Cortex of kidney (tissue), 1 donor: ENCODE data around the gene FPGS.
"Not testable (repeated sequence)": the region's sequence is repeated elsewhere in the genome, so short reads cannot be mapped to it uniquely, and the experiment has no call there.

Experiments used
- DNase-seq: peaks from one replicate; lab custom pipeline; 2025; lab: John Stamatoyannopoulos, UW

FPGS gene

GRCh38 chr9:127771570-127772189, 31.0 kb upstream of the FPGS start:
- no peak for DNase-seq

GRCh38 chr9:127772603-127773002, 30.1 kb upstream of the FPGS start:
- DNase-seq, result no peak

GRCh38 chr9:127773272-127773671, 29.4 kb upstream of the FPGS start:
- DNase-seq, result no peak

- no peak for DNase-seq
Measured at GRCh38 chr9:127773981-127774380, 28.7 kb upstream of the FPGS start.

- no peak for DNase-seq
Measured at GRCh38 chr9:127776195-127776923, 26.3 kb upstream of the FPGS start.

- DNase-seq, result no peak
Measured at GRCh38 chr9:127776924-127777289, 25.8 kb upstream of the FPGS start.

DNA sequence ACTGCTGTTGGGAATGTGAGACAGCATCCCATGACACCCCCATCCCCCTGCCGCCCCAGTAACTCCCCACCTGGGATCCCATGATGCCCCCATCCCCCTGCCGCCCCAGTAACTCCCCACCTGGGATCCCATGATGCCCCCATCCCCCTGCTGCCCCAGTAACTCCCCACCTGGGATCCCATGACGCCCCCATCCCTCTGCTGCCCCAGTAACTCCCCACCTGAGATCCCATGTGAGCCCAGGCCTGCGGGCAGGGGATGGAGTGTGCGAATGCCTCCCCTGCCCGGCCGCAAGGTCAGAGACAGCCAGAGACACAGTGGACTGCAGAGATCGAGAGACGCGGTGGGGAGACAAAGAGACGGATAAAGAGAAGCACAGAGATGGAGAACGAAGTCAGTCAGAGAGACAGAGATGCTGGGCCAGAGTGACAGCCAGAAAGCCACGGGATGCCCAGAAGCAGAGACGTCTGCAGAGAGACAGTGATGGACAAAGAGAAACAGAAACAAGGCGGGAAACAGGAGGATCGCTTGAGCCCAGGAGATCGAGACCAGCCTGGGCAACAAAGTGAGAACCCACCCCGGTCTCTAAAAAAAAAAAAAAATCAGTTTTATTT, 25.2 kb upstream of the FPGS start:
- DNase-seq, result no peak

DNA sequence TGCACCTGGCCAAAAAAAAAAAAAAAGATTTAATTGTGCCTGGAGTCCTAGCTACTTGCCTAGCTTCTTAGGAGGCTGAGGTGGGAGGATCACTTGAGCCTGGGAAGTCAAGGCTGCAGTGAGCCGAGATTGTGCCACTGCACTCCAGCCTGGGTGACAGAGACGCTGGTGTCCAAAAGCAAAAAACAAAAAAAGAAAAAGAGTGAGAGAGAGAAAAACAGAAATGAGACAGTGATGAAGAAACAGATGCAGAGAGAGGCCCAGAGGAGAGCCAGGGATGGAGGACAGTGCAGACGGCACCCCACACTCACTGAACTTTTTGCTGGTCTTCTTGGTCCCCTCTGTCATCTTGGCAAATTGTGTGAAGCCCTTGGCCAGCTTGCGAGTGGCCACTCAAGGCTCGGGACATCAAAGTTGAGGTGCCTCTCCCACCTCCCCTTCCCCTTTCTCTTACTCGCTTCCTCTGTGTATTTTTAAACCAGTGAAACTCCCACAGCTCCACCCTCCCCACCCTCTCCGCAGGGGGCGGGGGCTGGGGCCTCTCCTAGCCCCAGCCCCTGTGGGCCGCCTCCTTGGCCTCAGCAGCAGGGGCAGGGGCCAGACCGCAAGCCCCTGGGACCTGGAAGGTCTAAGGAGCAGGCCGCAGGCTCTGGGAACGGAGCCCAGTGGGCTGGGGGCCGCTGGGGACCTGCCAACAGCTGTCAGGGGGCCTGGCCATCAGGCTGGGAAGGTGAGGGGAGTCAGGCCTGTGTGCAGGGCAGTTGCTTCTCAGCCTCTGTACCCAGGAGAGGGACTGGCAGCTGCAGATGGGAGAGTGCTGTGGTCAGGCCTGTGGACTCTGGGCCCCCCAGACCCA, 24.2 kb upstream of the FPGS start, which contains the start of gene SH2D3C:
Gene SH2D3C (minus strand): TSS at position 387 of the 856 bp plus-strand sequence. CDS start 39 bp downstream, at position 348.
- DNase-seq, result no peak

GRCh38 chr9:127779136-127779981, 23.3 kb upstream of the FPGS start:
- no peak for DNase-seq

DNA sequence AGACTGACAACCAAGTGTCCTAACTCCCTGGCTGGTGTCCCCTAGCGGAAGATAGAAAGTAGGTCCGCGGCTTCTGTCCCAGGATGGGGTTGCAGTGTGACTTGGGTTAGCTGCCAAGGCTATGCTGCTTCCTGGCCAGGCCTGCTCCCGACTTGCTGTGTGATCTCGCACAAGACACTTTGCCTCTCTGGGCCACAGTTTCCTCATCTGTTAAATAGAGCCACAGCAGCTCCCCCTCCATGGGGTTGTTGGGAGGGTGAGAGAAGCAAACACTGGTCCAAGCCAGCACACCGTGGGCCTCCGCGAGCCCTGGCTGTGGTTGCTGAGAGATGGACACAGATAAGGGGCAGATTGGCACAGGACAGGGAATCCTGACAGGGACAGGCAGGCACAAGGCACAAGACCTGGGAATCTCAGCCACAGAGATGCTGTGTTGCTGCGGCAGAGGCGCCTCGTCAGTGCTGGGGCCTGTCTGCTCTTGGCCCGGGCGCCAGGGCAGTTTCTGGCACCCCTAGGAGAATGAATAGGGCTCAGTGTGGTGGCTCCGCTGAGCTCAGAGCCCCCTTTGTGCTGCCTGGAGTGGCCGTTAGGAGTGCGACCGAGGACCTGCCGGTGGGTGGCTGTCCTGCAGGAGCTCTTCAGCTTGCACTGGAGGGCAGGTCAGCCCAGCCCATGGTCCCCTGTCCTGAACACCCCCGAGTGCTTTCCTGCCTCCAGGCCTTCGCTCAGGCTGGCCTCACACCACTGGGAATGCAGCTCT, 22.4 kb upstream of the FPGS start:
- DNase-seq, result no peak

DNA sequence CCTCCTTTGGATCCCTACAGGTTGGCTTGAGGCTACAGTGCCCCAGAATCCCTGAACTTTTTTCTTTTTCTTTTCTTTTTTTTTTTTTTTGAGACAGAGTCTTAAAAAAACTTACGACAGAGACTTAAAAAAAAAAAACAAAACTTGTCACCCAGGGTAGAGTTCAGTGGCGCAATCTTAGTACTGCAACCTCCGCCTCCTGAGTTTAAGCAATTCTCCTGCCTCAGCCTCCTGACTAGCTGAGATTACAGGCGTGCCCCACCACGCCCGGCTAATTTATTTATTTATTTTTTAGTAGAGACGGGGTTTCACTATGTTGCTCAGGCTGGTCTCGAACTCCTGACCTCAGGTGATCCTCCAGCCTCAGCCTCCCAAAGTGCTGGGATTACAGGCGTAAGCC, 21.8 kb upstream of the FPGS start:
- DNase-seq, result not testable (repeated sequence)

GRCh38 chr9:127781806-127782205, 20.9 kb upstream of the FPGS start:
- DNase-seq, result no peak

- DNase-seq, result no peak
Measured at GRCh38 chr9:127783111-127784008, 19.3 kb upstream of the FPGS start.

DNA sequence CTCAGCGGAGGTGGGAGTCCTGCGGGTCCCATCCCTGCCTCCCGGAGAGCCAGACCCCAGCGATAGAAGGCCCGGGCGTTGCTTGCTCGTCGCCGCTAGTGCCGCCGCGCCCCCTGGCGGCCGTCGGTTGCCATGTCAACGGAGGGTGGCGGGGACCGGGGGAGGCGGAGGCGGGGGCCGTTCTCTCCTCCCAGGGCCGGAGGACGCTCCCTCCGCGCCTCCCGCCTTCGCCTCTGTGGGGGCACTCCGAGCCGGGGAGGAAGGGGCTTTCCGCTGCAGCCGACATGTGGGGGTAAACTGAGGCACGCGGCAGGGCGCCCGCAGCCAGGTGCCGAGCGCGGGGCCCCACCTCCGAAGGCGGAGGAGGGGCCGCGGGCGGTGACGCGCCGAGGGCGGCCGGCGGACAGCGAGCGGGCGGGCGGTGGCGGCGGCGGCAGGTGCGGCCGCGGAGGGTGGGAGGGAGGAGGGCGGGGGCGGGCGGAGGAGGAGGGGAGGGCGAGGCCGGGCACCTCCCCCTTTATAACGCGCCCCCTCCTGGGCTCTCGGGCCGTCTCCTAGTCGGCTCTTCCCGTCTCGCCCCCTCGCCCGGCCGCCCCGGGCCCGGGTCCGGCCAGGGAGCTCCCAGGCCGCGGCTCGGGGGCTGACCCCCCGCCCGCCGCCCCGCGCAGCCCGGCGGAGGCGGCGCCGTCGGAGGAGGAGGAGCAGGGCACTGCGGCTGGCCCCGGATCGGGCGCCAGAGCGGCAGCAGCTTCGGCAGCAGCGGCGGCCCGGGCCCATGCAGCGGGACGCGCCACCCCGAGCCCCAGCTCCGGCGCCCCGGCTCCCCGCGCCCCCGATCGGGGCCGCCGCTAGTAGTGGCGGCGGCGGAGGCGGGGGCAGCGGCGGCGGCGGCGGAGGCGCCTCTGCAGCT, 17.4 kb upstream of the FPGS start:
- DNase-seq, result peak; percentile 84

DNA sequence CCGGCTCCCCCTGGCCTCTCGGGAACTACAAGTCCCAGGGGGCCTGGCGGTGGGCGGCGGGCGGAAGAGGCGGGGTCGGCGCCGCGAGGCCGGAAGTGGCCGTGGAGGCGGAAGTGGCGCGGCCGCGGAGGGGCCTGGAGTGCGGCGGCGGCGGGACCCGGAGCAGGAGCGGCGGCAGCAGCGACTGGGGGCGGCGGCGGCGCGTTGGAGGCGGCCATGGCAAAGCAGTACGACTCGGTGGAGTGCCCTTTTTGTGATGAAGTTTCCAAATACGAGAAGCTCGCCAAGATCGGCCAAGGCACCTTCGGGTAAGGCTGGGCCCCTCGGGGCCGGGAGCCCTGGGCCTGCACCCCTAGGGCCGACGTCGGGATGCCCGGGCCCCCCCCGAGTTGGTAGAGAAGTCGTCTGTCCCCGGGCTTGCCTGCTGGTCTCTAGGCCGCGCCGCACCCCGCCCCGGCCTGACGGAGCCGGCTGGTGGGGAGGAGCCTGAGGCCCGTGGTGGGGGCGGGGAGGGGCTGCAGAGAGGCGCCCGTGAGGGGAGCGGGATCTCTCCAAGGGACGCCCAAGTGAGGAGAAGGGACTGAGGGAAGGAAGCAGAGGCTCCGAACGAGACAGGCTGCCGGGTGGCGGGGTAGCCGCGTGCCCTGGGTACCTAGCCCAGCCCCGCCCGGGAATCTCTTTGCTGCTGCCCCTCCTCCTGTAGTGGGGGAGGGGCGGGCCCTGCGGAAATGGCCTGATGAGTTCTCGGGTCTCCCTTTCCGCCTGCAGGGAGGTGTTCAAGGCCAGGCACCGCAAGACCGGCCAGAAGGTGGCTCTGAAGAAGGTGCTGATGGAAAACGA, 16.5 kb upstream of the FPGS start, which contains the start of gene CDK9:
Gene CDK9 (plus strand): TSS at position 102 of the 840 bp plus-strand sequence. CDS start 115 bp downstream, at position 217.
- DNase-seq, result no peak

DNA sequence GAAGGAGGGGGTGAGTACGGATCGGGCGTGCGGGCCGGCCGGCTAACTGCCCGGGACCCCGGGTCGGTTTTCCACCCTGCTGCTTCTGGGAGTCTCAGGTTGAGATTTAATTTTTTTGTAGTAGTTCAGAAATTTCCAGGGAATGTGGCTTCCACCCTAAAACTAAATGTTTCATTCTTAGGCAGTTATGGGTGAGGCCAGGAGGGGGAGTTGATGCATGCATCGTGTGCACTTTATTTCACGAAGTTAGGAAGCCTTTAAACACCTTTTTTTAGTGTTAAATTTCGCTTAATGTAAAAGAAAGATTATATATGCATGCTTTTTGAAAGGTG, 15.9 kb upstream of the FPGS start:
- no peak for DNase-seq

DNA sequence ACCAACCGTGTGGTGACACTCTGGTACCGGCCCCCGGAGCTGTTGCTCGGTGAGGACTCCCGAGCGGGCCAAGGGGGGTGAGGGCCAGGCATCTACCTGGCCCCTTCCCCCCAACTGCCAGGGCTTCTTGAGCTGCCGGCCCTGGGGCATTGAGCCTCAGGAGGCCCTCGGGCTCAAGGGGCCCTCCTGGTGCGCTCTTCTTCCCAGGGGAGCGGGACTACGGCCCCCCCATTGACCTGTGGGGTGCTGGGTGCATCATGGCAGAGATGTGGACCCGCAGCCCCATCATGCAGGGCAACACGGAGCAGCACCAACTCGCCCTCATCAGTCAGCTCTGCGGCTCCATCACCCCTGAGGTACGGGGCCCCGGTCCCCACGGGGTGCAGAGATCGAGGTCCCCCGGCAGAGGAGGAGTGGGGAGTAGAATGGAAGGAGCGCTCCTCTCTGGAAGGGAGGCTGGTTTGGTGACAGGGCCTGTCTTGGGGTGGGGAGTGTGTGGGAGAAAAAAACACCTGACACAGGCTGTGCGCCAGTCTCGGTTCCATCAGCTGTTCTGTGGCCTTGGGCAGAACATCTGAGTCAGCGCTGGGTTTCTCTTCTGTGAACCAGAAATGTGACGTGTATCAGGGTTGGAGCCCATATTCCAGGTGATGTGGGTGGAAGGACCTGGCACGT, 14.2 kb upstream of the FPGS start:
- no peak for DNase-seq
